Stimulated activated CD4-positive, alpha-beta T cell treated with anti-CD3 and anti-CD28 coated beads, Interleukin-1b, Interleukin-23, amount 100 ng/mL, for 4 hours (primary cell): ENCODE data around the gene PCDHGA7.
A peak's percentile ranks its signal among the peaks of the same experiment; 100 is the strongest.
"Not testable (repeated sequence)": the region's sequence is repeated elsewhere in the genome, so short reads cannot be mapped to it uniquely, and the experiment has no call there.

ENCODE experiments used
- DNase-seq, 2 donors: peaks; one replicate each; pipeline ENCODE4 v3.0.0-alpha.2; 2020; ENCODE audit warnings: low read depth in 2 of 2

Gene PCDHGA7

DNA sequence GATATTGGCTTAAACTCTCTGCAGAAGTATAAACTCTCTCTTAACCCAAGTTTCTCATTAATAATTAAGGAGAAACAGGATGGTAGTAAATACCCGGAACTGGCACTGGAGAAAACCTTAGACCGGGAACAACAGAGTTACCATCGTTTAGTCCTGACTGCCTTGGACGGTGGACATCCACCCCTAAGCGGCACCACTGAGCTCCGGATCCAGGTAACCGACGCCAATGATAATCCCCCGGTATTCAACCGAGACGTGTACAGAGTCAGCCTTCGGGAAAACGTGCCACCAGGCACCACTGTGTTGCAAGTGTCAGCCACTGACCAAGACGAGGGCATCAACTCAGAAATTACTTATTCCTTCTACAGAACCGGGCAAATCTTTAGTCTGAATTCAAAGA, 16.1 kb downstream of the PCDHGA7 start:
- no peak for DNase-seq

DNA sequence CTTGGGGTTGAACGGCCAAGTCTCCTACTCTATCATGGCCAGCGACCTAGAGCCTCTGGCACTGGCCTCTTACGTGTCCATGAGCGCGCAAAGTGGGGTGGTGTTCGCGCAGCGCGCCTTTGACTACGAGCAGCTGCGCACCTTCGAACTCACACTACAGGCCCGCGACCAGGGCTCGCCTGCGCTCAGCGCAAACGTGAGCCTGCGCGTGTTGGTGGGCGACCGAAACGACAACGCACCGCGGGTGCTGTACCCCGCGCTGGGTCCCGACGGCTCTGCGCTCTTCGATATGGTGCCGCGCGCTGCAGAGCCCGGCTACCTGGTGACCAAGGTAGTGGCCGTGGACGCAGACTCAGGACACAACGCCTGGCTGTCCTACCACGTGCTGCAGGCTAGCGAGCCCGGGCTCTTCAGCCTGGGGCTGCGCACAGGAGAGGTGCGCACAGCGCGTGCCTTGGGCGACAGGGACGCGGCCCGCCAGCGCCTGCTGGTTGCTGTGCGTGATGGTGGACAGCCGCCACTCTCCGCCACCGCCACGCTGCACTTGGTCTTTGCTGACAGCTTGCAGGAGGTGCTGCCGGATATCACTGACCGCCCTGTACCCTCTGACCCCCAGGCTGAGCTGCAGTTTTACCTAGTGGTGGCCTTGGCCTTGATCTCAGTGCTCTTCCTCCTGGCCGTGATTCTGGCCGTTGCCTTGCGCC, 17.2 kb downstream of the PCDHGA7 start:
- no peak for DNase-seq

DNA sequence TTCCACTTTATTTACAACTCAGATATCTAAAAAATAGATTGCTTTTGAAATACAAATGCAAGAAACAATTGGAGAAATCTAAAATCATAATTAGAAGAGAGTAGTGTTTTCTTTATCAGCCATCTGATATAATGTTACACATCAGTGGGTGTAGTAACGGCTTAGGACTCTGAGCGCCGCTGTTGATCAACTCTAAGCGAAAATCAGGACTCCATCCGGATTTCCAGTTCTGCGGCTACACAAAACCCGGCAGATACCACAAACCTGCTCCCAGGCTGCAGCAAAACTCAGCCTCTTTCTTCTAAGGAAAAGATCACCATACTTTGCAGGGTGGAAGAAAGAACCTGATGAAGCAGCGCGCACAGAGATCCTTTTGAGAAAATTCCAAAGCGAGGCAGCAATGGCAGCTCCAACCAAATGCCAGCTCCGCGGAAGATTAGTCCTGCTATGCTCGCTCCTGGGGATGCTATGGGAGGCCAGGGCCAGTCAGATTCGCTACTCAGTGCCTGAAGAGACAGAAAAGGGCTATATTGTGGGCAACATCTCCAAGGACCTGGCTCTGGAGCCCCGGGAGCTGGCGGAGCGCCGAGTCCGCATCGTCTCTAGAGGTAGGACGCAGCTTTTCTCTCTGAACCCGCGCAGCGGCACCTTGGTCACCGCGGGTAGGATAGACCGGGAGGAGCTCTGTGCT, 20.2 kb downstream of the PCDHGA7 start, which contains the start of gene PCDHGA9:
PCDHGA9 (plus strand) TSS at position 226 of the 691 bp plus-strand sequence; CDS start at position 401, 175 bp downstream.
- DNase-seq, result no peak

DNA sequence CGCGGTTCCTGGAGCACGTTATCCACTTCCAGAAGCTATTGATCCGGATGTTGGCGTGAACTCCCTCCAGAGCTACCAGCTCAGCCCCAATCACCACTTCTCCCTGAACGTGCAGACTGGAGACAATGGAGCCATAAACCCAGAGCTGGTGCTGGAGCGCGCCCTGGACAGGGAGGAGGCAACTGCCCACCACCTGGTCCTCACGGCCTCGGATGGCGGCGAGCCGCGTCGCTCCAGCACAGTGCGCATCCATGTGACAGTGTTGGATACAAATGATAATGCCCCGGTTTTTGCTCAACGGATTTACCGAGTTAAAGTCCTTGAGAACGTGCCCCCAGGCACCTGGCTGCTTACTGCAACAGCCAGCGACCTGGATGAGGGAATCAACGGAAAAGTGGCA, 20.8 kb downstream of the PCDHGA7 start:
- DNase-seq, result no peak

DNA sequence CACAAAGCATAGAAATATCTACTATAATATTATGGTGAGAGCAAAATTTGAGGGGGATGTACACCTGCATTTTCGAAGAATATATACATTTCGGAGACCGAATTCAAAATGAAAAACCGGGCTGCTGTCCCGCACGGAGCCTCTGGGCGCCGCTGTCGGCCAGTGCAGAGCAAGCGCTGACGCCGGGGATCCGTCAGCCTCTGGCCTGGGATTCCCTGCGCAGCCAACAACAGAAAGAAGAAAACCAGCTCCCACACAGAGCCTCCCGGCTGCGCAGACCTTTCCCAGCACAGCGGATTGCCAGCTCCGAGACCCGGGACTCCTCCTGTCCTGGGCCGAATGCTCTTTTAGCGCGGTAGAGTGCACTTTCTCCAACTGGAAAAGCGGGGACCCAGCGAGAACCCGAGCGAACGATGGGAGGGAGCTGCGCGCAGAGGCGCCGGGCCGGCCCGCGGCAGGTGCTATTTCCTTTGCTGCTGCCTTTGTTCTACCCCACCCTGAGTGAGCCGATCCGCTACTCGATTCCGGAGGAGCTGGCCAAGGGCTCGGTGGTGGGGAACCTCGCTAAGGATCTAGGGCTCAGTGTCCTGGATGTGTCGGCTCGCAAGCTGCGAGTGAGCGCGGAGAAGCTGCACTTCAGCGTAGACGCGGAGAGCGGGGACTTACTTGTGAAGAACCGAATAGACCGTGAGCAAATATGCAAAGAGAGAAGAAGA, 25.4 kb downstream of the PCDHGA7 start, which contains the start of gene PCDHGB6:
PCDHGB6 (plus strand) TSS at position 232 of the 716 bp plus-strand sequence; CDS start at position 414, 182 bp downstream.
- DNase-seq, result peak in 1 of 2 donors; percentile 44

DNA sequence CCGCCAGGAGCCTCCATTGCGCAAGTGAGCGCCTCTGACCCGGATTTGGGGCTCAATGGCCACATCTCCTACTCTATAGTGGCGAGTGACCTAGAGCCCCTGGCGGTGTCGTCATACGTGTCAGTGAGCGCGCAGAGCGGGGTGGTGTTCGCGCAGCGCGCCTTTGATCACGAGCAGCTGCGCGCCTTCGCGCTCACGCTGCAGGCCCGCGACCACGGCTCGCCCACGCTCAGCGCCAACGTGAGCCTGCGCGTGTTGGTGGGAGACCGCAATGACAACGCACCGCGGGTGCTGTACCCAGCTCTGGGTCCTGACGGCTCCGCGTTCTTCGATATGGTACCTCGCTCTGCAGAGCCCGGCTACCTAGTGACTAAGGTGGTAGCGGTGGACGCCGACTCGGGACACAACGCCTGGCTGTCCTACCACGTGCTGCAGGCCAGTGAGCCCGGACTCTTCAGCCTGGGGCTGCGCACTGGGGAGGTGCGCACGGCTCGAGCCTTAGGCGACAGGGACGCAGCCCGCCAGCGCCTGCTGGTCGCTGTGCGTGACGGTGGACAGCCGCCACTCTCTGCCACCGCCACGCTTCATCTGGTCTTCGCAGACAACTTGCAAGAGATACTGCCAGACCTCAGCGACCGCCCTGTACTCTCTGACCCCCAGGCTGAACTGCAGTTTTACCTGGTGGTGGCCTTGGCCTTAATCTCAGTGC, 27.2 kb downstream of the PCDHGA7 start:
- DNase-seq, result no peak

DNA sequence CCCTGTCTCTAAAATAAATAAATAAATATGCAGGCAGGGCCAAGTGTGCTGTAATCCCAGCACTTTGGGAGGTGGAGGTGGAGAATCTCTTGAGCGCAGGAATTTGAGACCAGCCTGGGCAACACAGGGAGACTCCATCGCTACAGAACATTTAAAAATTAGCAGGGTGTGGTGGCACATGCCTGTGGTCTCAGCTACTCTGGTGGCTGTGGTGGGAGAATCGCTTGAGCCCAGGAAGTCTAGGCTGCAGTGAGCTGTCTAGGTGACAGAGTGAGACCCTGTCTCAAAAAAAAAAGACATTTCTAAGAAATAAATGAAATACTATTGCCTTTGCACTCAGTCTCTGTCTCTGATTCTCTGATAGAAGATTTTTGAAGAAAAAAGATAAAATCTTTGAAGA, 29.0 kb downstream of the PCDHGA7 start:
- no peak for DNase-seq

DNA sequence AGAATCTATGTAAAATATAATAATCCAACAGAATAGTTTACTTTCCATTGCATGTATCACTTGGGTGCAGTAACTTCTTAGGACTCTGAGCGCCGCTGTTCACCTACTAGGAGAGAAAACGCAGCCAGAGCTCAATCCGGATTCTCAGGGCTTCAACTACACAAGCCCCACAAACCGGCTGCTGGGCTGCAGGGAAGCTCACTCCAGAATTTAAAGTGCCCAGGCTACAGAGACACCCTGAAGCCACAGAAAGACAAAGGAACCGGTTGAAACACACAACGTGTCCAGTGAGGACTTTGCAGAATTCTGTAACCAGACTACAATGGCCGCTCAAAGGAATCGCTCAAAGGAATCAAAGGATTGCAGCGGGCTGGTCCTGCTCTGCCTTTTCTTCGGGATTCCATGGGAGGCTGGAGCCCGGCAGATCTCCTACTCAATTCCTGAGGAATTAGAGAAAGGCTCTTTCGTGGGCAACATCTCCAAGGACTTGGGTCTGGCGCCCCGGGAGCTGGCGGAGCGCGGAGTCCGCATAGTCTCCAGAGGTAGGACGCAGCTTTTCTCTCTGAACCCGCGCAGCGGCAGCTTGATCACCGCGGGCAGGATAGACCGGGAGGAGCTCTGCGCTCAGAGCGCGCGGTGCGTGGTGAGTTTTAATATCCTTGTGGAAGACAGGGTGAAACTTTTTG, 30.5 kb downstream of the PCDHGA7 start, which contains the start of gene PCDHGA10:
PCDHGA10 (plus strand) TSS at position 134 of the 686 bp plus-strand sequence; CDS start at position 323, 189 bp downstream.
- DNase-seq, result peak; percentile 32 to 33

DNA sequence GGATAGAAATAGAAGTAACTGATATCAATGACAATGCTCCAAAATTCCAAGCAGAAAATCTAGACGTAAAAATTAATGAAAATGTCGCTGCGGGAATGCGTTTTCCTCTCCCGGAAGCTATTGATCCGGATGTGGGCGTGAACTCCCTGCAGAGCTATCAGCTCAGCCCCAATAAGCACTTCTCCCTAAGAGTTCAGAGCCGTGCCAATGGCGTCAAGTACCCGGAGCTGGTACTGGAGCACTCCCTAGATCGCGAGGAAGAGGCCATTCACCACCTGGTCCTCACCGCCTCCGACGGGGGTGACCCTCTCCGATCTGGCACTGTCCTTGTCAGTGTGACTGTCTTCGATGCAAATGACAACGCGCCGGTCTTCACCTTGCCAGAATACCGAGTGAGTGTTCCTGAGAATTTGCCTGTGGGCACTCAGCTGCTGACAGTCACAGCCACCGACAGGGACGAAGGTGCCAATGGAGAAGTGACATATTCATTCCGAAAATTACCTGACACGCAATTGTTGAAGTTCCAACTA, 31.1 kb downstream of the PCDHGA7 start:
- DNase-seq, result no peak

DNA sequence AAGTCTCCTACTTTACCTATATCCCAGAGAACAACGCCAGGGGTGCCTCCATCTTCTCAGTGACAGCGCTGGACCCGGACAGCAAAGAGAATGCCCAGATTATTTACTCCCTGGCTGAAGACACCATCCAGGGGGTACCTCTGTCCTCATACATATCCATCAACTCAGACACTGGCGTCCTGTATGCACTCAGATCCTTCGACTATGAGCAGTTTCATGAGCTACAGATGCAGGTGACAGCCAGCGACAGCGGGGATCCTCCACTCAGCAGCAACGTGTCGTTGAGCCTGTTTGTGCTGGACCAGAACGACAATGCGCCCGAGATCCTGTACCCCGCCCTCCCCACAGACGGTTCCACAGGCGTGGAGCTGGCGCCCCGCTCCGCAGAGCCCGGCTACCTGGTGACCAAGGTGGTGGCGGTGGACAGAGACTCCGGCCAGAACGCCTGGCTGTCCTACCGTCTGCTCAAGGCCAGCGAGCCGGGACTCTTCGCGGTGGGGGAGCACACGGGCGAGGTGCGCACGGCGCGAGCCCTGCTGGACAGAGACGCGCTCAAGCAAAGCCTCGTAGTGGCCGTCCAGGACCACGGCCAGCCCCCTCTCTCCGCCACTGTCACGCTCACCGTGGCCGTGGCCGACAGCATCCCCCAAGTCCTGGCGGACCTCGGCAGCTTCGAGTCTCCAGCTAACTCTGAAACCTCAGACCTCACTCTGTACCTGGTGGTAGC, 32.2 kb downstream of the PCDHGA7 start:
- not testable (repeated sequence) for DNase-seq

DNA sequence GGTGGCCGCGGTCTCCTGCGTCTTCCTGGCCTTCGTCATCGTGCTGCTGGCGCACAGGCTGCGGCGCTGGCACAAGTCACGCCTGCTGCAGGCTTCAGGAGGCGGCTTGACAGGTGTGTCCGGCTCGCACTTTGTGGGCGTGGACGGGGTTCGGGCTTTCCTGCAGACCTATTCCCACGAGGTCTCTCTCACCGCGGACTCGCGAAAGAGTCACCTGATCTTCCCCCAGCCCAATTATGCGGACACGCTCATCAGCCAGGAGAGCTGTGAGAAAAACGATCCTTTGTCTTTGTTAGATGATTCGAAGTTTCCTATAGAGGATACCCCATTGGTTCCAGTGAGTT, 32.7 kb downstream of the PCDHGA7 start:
- DNase-seq, result not testable (repeated sequence)

DNA sequence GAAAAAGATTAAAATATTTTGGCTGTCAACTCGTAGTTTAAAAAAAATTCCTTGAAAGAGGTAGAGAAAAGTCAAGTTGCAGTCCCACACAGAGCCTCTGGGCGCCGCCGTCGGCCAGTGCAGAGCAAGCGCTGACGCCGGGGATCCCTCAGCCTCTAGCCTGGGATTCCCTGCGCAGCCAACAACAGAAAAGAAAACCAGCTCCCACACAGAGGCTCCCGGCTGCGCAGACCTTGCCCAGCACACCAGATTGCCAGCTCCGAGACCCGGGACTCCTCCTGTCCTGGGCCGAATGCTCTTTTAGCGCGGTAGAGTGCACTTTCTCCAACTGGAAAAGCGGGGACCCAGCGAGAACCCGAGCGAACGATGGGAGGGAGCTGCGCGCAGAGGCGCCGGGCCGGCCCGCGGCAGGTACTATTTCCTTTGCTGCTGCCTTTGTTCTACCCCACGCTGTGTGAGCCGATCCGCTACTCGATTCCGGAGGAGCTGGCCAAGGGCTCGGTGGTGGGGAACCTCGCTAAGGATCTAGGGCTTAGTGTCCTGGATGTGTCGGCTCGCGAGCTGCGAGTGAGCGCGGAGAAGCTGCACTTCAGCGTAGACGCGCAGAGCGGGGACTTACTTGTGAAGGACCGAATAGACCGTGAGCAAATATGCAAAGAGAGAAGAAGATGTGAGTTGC, 35.1 kb downstream of the PCDHGA7 start, which contains the start of gene PCDHGB7:
PCDHGB7 (plus strand) TSS at position 184 of the 679 bp plus-strand sequence; CDS start at position 367, 183 bp downstream.
- DNase-seq, result peak in 1 of 2 donors; percentile 48

DNA sequence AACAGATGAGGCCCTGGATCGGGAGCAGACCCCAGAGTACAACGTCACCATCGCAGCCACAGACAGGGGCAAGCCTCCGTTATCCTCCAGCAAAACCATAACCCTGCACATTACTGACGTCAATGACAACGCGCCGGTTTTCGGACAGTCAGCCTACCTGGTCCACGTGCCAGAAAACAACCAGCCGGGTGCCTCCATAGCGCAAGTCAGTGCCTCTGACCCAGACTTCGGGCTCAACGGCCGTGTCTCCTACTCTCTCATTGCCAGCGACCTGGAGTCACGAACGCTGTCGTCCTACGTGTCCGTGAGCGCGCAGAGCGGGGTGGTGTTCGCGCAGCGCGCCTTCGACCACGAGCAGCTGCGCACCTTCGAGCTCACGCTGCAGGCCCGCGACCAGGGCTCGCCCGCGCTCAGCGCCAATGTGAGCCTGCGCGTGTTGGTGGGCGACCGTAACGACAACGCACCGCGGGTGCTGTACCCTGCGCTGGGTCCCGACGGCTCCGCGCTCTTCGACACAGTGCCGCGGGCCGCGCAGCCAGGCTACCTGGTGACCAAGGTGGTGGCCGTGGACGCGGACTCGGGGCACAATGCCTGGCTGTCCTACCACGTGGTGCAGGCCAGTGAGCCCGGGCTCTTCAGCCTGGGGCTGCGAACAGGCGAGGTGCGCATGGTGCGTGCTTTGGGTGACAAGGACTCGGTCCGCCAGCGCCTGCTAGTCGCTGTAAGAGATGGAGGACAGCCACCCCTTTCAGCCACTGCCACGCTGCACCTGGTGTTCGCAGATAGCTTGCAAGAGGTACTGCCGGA, 36.7 kb downstream of the PCDHGA7 start:
- DNase-seq, result no peak

DNA sequence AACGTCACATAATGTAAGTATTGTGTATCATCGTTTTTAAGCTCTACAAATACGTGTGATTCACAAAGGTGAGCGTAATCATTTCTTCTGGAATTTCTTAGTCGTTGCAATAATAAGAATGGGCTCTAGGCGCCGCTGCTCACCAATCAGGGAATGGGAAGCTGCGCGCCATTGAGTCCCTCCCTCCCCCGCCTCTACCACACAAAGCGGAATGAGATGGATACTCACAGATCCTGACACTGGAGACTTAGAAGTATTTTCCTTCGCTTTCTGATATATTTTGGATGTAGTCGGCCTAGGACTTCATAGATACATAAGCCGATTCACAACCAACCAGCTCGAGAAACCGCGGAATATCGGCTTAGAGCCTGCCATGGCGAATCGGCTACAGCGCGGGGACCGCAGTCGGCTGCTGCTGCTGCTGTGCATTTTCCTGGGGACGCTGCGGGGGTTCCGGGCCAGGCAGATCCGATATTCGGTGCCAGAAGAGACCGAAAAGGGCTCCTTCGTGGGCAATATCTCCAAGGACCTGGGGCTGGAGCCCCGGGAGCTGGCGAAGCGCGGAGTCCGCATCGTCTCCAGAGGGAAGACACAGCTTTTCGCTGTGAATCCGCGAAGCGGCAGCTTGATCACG, 38.4 kb downstream of the PCDHGA7 start, which contains the start of gene PCDHGA11:
PCDHGA11 (plus strand) TSS at position 197 of the 634 bp plus-strand sequence; CDS start at position 374, 177 bp downstream.
- no peak for DNase-seq

DNA sequence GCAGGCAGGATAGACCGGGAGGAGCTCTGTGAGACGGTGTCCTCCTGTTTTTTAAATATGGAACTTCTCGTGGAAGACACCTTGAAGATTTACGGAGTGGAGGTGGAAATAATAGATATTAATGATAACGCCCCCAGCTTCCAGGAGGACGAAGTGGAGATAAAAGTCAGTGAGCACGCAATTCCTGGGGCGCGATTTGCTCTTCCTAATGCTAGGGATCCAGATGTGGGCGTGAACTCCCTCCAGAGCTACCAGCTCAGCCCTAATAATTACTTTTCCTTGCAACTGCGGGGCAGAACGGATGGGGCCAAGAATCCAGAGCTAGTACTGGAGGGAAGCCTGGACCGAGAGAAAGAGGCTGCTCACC, 38.9 kb downstream of the PCDHGA7 start:
- no peak for DNase-seq

DNA sequence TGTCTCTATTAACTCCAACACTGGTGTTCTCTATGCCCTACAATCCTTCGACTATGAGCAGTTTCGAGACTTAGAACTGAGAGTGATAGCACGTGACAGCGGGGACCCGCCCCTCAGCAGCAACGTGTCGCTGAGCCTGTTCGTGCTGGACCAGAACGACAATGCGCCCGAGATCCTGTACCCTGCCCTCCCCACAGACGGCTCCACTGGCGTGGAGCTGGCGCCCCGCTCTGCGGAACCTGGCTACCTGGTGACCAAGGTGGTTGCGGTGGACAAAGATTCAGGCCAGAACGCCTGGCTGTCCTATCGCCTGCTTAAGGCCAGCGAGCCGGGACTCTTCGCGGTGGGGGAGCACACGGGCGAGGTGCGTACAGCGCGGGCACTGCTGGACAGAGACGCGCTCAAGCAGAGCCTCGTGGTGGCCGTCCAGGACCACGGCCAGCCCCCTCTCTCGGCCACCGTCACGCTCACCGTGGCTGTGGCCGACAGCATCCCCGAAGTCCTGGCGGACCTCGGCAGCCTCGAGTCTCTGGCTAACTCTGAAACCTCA, 40.3 kb downstream of the PCDHGA7 start:
- no peak for DNase-seq

DNA sequence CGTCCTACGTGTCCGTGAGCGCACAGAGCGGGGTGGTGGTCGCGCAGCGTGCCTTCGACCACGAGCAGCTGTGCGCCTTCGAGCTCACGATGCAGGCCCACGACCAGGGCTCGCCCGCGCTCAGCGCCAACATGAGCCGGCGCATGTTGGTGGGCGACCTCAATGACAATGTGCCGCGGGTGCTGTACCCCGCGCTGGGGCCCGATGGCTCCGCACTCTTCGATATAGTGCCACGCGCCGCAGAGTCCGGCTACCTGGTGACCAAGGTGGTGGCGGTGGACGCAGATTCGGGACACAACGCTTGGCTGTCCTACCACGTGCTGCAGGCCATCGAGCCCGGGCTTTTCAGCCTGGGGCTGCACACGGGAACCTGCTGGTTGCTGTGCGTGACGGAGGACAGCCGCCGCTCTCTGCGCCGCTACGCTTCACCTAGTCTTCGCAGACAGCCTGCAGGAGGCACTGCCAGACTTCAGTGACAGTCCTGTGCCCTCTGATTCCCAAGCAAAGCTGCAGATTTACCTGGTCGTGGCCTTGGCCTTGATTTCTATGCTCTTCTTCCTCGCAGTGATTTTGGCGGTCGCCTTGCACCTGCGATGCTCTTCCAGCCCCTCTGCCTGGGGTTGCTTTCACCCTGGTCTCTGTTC, 45.4 kb downstream of the PCDHGA7 start:
- DNase-seq, result no peak
